COLO668 (cell line): ENCODE results near the gene PKM.

Experiments used
- DNase-seq: peaks from one replicate; lab custom pipeline; 2025; ENCODE audit not compliant: unreplicated experiment; lab: John Stamatoyannopoulos, UW

Gene PKM

GRCh38 chr15:72161361-72162132 is 69.4 kb downstream of the PKM start:
- no peak for DNase-seq

GRCh38 chr15:72160696-72161245 is 70.2 kb downstream of the PKM start:
- no peak for DNase-seq

- no peak for DNase-seq
Observed at GRCh38 chr15:72156928-72157327, 74.1 kb downstream of the PKM start.

GRCh38 chr15:72155635-72156616 is 75.1 kb downstream of the PKM start:
- DNase-seq: peak; percentile 87

GRCh38 chr15:72155003-72155621 is 75.9 kb downstream of the PKM start:
- peak; percentile 70 for DNase-seq

GRCh38 chr15:72154316-72154715 is 76.7 kb downstream of the PKM start:
- no peak for DNase-seq

- DNase-seq: no peak
Observed at GRCh38 chr15:72153269-72154000, 77.6 kb downstream of the PKM start.
